ENCODE measurements around the gene CRYBA2.

Gene CRYBA2

DNA sequence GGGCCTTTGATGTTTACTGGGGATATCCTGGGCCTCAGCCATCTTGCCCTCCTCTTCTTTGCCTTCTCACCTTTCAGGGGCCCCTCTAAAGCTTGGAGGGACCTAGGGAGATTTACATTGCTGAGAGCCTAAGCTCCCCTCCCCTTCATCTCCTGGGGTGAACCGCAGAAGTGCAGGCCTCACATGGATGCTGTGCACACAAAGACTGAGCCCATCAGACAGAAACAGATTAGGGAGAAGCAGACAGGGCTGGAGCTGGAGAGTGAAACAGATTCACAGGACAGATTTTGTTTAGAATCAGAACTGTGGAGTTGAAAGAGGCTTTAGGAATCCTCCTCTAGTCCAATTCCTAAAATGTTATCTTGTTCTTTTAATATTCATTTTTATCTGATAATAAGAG lies 37.2 kb downstream of the CRYBA2 start:
- no peak for DNase-seq (ENCODE audit: low spot score)

DNA sequence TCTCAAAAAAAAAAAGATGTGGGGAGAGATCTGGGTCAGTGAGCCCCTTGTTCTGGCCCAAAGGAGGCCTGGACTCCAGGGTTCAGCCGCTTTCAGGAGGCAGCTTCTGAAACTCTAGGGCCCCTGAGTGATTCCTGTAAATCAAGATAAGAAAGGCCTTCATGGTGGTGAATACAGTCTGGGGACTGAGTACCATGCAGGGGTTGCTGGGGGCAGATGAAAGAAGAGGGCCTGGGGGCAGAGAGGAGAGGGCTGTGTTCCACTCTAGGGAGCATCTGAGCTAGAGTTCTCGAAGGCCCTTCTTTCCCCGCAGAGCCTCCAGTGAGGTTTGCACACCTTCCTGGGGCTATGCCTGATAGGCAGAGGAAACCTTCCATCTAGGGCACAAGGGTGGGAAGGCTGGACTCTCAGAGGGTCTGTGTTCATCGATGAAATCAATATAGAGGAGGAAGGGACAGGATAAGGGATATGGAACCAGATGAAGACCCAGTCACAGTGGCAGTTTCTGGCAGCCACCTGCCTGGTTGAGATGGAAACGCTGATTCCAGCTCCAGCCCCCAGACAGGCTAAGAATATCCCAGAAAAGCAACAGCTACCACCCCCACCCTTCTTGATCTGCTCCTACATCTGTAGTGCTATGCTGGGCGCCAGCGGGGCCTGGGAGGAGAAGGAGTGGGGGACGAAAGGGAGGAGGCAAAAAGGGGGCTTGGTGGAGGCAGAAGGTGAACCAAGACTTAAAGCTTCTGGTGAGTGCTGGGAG lies 38.5 kb downstream of the CRYBA2 start:
- DNase-seq (ENCODE audit: low spot score), result no peak

DNA sequence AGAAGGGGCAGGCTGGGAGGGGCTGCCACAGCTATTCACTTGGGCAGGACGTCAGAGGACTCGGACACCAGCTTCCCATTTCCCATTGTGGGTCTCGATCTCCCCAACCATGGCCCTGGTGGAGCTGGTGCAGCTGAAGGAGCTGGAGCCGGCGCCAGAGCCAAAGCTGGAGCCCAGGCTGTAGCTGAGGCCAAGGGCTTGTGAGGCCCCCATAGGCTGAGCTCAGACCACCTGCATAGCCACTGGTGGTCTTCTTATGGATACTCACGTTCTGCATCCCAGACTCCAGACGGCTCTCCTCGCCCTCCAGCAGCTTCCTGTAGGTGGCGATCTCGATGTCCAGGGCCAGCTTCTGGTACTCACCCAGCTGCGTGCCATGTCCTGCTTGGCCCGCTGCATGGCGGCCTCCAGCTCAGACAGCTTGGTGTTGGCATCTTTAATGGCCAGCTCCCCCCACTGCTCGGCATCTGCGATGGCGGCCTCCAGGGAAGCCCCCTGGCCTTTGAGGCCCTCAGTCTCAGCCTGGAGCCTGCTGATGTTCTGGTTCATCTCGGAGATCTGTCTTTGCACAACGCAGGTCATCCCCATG lies 39.8 kb downstream of the CRYBA2 start:
- no peak for DNase-seq (ENCODE audit: low spot score)

DNA sequence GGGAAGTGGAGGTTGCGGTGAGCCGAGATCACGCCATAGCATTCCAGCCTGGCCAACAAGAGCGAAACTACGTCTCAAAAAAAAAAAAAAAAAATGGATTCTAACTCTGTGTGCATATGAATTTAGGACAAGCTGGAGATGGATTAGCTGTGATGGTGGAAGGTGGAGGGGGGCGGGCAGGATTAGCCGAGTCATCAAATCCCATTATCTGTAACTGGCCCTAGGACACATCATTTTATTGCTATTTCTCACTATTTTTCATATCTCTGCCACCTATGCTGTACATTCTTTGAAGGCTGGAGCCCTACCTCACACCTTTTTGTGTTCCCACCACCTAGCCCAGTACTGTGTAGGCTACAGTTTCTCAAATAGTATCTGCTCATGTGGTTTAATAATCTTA lies 41.1 kb downstream of the CRYBA2 start:
- no peak for DNase-seq (ENCODE audit: low spot score)

DNA sequence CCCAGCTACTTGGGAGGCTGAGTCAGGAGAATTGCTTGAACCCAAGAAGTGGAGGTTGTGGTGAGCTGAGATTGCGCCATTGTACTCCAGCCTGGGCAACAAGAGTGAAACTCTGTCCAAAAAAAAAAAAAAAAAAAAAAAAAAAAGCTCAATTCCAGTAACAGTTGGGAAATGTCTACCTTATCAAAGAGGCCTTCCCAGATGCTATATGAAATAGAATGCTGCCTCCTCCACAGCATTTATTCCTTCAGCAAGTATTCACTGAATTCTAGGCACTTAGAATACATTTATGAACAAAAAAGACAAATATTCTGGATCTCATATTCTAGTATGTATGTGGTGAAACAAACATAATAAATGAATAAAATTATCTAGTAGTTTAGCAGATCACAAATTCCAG lies 46.6 kb downstream of the CRYBA2 start:
- no peak for DNase-seq (ENCODE audit: low spot score)

DNA sequence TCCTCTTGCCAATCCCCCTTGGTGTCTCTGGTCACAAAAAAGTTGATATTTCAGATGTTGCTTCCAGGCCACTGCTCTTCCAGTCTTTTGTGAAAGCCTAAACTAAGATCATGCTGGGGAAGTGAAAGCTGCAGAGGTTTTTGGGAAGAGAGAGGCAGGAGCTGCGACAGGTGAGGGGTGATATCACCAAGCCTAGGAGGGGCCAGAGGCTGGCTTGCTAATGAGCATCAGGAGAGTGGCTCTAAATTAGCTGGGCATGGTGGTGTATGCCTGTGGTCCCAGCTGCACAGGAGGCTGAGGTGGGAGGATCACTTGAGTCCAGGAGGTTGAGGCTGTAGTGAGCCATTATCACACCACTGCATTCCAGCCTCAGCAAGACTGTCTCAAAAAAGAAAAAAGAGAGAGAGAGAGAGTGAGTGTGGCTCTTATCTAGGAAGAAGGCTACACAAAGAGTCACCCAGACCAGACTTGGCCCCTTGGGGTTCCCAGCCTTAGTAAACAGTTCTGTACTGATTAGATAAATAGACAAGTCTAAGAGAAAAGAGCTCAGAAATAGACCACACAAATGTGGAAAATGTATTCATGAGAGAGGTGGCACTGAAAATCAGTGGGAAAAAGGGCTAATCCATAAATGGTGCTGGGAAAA lies 48.3 kb downstream of the CRYBA2 start:
- no peak for DNase-seq (ENCODE audit: low spot score)
